BJ (cell line): ENCODE data around the gene FAAP20. TPM values are rescaled to one million over a fixed set of nuclear protein-coding genes. Genes with fewer than 3 reads are reported as not detected.
A peak's percentile ranks its signal among the peaks of the same experiment; 100 is the strongest.

Source experiments
- CTCF ChIA-PET: fragments of 350-600 bp; formaldehyde crosslinking; extraction: SDS; loops from one replicate; lab custom pipeline; 2021; ENCODE audit warnings: antibody characterized with exemption, inconsistent platforms; lab: Yijun Ruan, JAX
- POLR2A ChIA-PET: fragments of 300-600 bp; sonication (Branson Sonifier 250); formaldehyde crosslinking; extraction: SDS; loops from one replicate; lab custom pipeline; 2021; ENCODE audit warnings: antibody characterized with exemption; lab: Charles Lee
- DNase-seq: peaks from one replicate; pipeline ENCODE4 v3.0.0-alpha.2; 2011; ENCODE audit warnings: low read depth
- H3K27me3 ChIP-seq: 2 replicates; pipeline ENCODE4 v1.6.0; 2011; ENCODE audit warnings: low read length; ENCODE audit not compliant: control insufficient read depth, insufficient read depth
- H3K36me3 ChIP-seq: 2 replicates; pipeline ENCODE4 v1.5.1; 2011; ENCODE audit warnings: low read length; ENCODE audit not compliant: control insufficient read depth, insufficient read depth
- H3K4me3 ChIP-seq: 2 replicates; pipeline ENCODE4 v1.5.1; 2011; ENCODE audit warnings: low read depth, mild to moderate bottlenecking, control low read depth, low read length
- CTCF ChIP-seq: IDR thresholded peaks from 2 replicates; pipeline ENCODE4 v1.5.1; 2011; ENCODE audit warnings: low read depth, mild to moderate bottlenecking, control low read depth, inconsistent platforms, low read length, moderate library complexity; ENCODE audit not compliant: insufficient read depth
- polyA plus RNA-seq: library from polyadenylated mRNA; depleted of rRNA; stranded (reverse); fragments of >200 nt; gene quantifications from 2 replicates; pipeline ENCODE4 v1.2.3, GENCODE V29; 2011

The FAAP20 gene
- polyA plus RNA-seq, 1 experiment: 18.7 TPM

- CTCF ChIA-PET: interaction anchor here (0.7 to 1.5 kb wide), 4 partner anchors 16 to 168 kb away, joined by 3 to 6 read pairs (median 4); partner anchors contain the start of gene FAAP20
- H3K4me3 ChIP-seq: no peak overlapping the region
- POLR2A ChIA-PET: interaction anchor here (0.6 kb wide), 1 partner anchor 82 kb away, joined by 5 read pairs; no protein-coding TSS in a partner anchor
- no peaks in the 10 kb centered on the region for H3K27me3 ChIP-seq
- no peak for DNase-seq
- TF ChIP-seq CTCF: no peak
- H3K36me3 ChIP-seq: no peaks in the 10 kb centered on the region
Measured at GRCh38 chr1:2213576-2214505, 19.3 kb upstream of the FAAP20 start.

- TF ChIP-seq CTCF: peak; percentile 23
- Histone ChIP-seq H3K27me3 (no peaks in the 10 kb centered on the region), H3K36me3 (no peaks in the 10 kb centered on the region), H3K4me3 (peak overlapping the region; percentile 10)
- POLR2A ChIA-PET: interaction anchor here (0.6 kb wide), 1 partner anchor 22 kb away, joined by 3 read pairs; no protein-coding TSS in a partner anchor
- peak; percentile 87 for DNase-seq
- CTCF ChIA-PET: interaction anchor here (1.2 to 2.7 kb wide), 3 partner anchors 11 to 169 kb away, joined by 3 to 15 read pairs (median 4); partner anchors contain the start of gene FAAP20
Measured at GRCh38 chr1:2212532-2213491, 18.2 kb upstream of the FAAP20 start.

- no peak for DNase-seq
- Histone ChIP-seq H3K27me3 (no peaks in the 10 kb centered on the region), H3K36me3 (no peaks in the 10 kb centered on the region), H3K4me3 (peak overlapping the region; percentile 10; the same call in 1 of the 2 replicates)
- POLR2A ChIA-PET: interaction anchor here (0.6 kb wide), 1 partner anchor 22 kb away, joined by 3 read pairs; no protein-coding TSS in a partner anchor
- no peak for TF ChIP-seq CTCF
- CTCF ChIA-PET: interaction anchor here (1.2 to 2.7 kb wide), 4 partner anchors 12 to 169 kb away, joined by 3 to 15 read pairs (median 4); partner anchors contain the start of gene FAAP20
Measured at GRCh38 chr1:2212274-2212531, 17.6 kb upstream of the FAAP20 start.

- no peak overlapping the region for H3K4me3 ChIP-seq
- DNase-seq: no peak
- CTCF ChIA-PET: interaction anchor here (0.7 to 2.7 kb wide), 3 partner anchors 18 to 171 kb away, joined by 3 to 15 read pairs (median 3); no protein-coding TSS in a partner anchor
- TF ChIP-seq CTCF: no peak
- H3K27me3 ChIP-seq: no peaks in the 10 kb centered on the region
- POLR2A ChIA-PET: no interaction called here
- peaks cover 1% of the 10 kb centered on the region; the same call in 1 of the 2 replicates for H3K36me3 ChIP-seq
Measured at GRCh38 chr1:2210786-2211185, 16.2 kb upstream of the FAAP20 start.
